Ishikawa (cell line): ENCODE results near the gene PRUNE2.

Source experiments
- CEBPB ChIP-seq: IDR thresholded peaks from 2 replicates; pipeline ENCODE4 v1.6.1; 2012
- CREB1 ChIP-seq: IDR thresholded peaks from 2 replicates; pipeline ENCODE4 v1.6.1; 2012; ENCODE audit warnings: low read depth
- EGR1 ChIP-seq: IDR thresholded peaks from 2 replicates; pipeline ENCODE4 v1.6.1; 2012
- EP300 ChIP-seq: IDR thresholded peaks from 2 replicates; pipeline ENCODE4 v1.6.1; 2012; ENCODE audit warnings: borderline replicate concordance
- FOXM1 ChIP-seq: IDR thresholded peaks from 2 replicates; pipeline ENCODE4 v1.6.1; 2012; ENCODE audit warnings: low read depth, borderline replicate concordance
- NFIC ChIP-seq: IDR thresholded peaks from 2 replicates; pipeline ENCODE4 v1.6.1; 2012
- RAD21 ChIP-seq: IDR thresholded peaks from 2 replicates; pipeline ENCODE4 v1.6.1; 2012; ENCODE audit warnings: low read depth
- TAF1 ChIP-seq: IDR thresholded peaks from 2 replicates; pipeline ENCODE4 v1.6.1; 2012; ENCODE audit warnings: low read depth, mild to moderate bottlenecking
- TEAD4 ChIP-seq: IDR thresholded peaks from 2 replicates; pipeline ENCODE4 v1.6.1; 2012
- YY1 ChIP-seq: IDR thresholded peaks from 2 replicates; pipeline ENCODE4 v1.6.1; 2012; ENCODE audit warnings: low read depth
- TF ChIP-seq, protein P1 (sequence below): IDR thresholded peaks from 2 replicates; pipeline ENCODE4 v1.6.1; 2012
- TF ChIP-seq, protein P2 (sequence below): IDR thresholded peaks from 2 replicates; pipeline ENCODE4 v1.6.1; 2012; ENCODE audit warnings: low read depth, mild to moderate bottlenecking

DNA sequence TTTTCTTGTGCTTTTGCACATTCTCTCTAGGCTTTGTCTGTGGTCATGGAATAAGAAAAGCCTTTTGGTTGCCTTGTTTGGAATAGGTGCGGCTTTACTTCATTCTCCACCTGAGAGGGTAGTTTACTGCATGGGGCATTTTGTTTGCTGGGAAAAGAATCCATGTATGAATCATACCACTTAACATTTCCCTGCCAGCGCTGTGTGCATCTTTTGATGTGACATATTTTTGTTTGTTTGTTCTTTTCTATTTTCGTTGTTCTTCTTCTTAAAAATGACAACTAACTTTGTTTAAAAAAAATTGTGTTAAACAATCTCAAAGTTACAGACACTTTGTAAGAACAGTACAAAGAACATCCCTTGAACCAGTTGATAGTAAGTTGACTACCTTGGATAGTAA, 333.8 kb downstream of the PRUNE2 start:
- TF ChIP-seq, protein P1, sequence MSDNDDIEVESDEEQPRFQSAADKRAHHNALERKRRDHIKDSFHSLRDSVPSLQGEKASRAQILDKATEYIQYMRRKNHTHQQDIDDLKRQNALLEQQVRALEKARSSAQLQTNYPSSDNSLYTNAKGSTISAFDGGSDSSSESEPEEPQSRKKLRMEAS: no peak
- no peak for TF ChIP-seq TAF1
- no peak for TF ChIP-seq EGR1
- TF ChIP-seq NFIC: no peak
- TF ChIP-seq CEBPB: no peak
- TF ChIP-seq EP300: no peak
- TF ChIP-seq TEAD4: no peak
- TF ChIP-seq YY1: no peak
- no peak for TF ChIP-seq CREB1
- no peak for TF ChIP-seq RAD21
- TF ChIP-seq, protein P2, sequence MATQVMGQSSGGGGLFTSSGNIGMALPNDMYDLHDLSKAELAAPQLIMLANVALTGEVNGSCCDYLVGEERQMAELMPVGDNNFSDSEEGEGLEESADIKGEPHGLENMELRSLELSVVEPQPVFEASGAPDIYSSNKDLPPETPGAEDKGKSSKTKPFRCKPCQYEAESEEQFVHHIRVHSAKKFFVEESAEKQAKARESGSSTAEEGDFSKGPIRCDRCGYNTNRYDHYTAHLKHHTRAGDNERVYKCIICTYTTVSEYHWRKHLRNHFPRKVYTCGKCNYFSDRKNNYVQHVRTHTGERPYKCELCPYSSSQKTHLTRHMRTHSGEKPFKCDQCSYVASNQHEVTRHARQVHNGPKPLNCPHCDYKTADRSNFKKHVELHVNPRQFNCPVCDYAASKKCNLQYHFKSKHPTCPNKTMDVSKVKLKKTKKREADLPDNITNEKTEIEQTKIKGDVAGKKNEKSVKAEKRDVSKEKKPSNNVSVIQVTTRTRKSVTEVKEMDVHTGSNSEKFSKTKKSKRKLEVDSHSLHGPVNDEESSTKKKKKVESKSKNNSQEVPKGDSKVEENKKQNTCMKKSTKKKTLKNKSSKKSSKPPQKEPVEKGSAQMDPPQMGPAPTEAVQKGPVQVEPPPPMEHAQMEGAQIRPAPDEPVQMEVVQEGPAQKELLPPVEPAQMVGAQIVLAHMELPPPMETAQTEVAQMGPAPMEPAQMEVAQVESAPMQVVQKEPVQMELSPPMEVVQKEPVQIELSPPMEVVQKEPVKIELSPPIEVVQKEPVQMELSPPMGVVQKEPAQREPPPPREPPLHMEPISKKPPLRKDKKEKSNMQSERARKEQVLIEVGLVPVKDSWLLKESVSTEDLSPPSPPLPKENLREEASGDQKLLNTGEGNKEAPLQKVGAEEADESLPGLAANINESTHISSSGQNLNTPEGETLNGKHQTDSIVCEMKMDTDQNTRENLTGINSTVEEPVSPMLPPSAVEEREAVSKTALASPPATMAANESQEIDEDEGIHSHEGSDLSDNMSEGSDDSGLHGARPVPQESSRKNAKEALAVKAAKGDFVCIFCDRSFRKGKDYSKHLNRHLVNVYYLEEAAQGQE: no peak
- TF ChIP-seq FOXM1: no peak
